WERI-Rb-1 (cell line): Measurements from ENCODE around the gene ST6GALNAC3.
"Not testable (repeated sequence)": the region's sequence is repeated elsewhere in the genome, so short reads cannot be mapped to it uniquely, and the experiment has no call there.

Experiments used
- DNase-seq: peaks from one replicate; pipeline ENCODE4 v3.0.0-alpha.2; 2020
- H3K27ac ChIP-seq: fragments of 250-450 bp; sonication (Bioruptor Pico); 2 replicates; pipeline ENCODE4 v1.5.1; 2020; ENCODE audit warnings: mild to moderate bottlenecking, moderate library complexity
- H3K27me3 ChIP-seq: fragments of 250-450 bp; sonication (Bioruptor Pico); 2 replicates; pipeline ENCODE4 v1.5.1; 2021; ENCODE audit warnings: mild to moderate bottlenecking, low read depth, moderate library complexity; ENCODE audit not compliant: insufficient read depth, severe bottlenecking
- H3K36me3 ChIP-seq: fragments of 250-450 bp; sonication (Bioruptor Pico); 2 replicates; pipeline ENCODE4 v1.5.1; 2020; ENCODE audit warnings: mild to moderate bottlenecking, moderate library complexity
- H3K4me3 ChIP-seq: 2 replicates; pipeline ENCODE4 v1.5.1; 2011; ENCODE audit warnings: low read depth, mild to moderate bottlenecking, control low read depth, low read length
- H3K9me3 ChIP-seq: fragments of 250-450 bp; sonication (Bioruptor Pico); 2 replicates; pipeline ENCODE4 v1.5.1; 2021; ENCODE audit warnings: mild to moderate bottlenecking, moderate library complexity; ENCODE audit not compliant: severe bottlenecking
- TF ChIP-seq, protein P1 (sequence below): IDR thresholded peaks from 2 replicates; pipeline ENCODE4 v1.5.1; 2011; ENCODE audit warnings: low read depth, mild to moderate bottlenecking, control low read depth, inconsistent platforms, low read length

ST6GALNAC3 gene

GRCh38 chr1:76122271-76122670, 47.7 kb downstream of the ST6GALNAC3 start:
- no peaks in the 10 kb centered on the region for H3K36me3 ChIP-seq
- H3K27ac ChIP-seq, result no peak overlapping the region
- no peak overlapping the region for H3K4me3 ChIP-seq
- TF ChIP-seq, protein P1, sequence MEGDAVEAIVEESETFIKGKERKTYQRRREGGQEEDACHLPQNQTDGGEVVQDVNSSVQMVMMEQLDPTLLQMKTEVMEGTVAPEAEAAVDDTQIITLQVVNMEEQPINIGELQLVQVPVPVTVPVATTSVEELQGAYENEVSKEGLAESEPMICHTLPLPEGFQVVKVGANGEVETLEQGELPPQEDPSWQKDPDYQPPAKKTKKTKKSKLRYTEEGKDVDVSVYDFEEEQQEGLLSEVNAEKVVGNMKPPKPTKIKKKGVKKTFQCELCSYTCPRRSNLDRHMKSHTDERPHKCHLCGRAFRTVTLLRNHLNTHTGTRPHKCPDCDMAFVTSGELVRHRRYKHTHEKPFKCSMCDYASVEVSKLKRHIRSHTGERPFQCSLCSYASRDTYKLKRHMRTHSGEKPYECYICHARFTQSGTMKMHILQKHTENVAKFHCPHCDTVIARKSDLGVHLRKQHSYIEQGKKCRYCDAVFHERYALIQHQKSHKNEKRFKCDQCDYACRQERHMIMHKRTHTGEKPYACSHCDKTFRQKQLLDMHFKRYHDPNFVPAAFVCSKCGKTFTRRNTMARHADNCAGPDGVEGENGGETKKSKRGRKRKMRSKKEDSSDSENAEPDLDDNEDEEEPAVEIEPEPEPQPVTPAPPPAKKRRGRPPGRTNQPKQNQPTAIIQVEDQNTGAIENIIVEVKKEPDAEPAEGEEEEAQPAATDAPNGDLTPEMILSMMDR, result no peak
- DNase-seq, result no peak
- H3K27me3 ChIP-seq, result no peaks in the 10 kb centered on the region
- H3K9me3 ChIP-seq, result no peaks in the 10 kb centered on the region

DNA sequence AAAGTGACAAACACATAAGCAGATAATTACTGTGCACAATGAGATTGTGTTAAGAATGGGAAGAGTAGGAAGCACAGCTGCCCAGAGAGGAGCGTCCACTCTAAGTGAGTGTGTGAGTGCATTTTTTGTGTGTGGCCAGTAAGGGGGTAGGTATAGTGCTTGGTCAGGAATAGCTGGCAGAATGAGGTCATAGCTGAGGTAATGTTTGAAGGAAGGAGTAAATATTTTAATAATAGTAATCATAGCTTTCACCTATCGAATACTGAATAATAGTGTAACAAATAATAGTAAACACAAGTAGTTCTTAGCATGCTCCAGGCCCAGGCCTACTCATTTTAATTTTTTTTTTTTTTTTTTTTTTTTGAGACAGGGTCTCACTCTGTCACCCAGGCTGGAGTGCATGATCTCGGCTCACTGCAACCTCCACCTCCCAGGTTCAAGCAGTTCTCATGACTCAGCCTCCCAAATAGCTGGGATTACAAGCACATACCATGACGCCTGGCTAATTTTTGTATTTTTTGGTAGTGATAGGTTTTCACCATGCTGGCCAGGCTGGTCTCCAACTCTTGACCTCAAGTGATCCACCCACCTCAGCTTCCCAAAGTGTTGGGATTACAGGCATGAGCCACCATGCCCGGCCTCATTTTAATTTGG, 49.0 kb downstream of the ST6GALNAC3 start:
- H3K36me3 ChIP-seq, DNase-seq, H3K4me3 ChIP-seq, H3K27me3 ChIP-seq, H3K27ac ChIP-seq, H3K9me3 ChIP-seq: not testable (repeated sequence)

GRCh38 chr1:76124196-76124595, 49.6 kb downstream of the ST6GALNAC3 start:
- no peak for DNase-seq
- no peaks in the 10 kb centered on the region for H3K9me3 ChIP-seq
- H3K4me3 ChIP-seq, result no peak overlapping the region
- TF ChIP-seq, protein P1, result no peak
- H3K27ac ChIP-seq, result no peak overlapping the region
- H3K36me3 ChIP-seq, result no peaks in the 10 kb centered on the region
- no peaks in the 10 kb centered on the region for H3K27me3 ChIP-seq

- no peak overlapping the region for H3K4me3 ChIP-seq
- TF ChIP-seq, protein P1, result no peak
- DNase-seq, result no peak
These were observed 51.1 kb downstream of the ST6GALNAC3 start for GRCh38 chr1:76125473-76126219.

DNA sequence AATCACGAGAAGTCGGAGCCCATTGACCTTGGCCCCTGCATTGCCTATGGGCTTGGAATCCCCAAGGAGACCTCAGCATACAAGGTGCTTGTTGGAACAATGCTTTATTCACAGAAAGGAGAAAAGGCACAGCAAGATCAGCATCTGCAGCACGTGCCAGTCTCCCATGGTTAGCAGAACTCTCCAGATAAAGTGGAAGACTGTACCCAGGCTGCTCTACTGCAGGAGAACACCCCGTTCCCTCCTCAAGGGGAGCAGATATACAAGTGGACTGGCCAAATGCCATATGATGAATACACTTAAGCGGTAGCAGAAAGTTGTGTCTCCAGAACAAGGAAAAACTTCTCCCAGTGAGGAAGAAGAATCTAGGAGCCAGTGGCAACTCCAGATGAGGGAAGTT, 53.5 kb downstream of the ST6GALNAC3 start:
- Histone ChIP-seq H3K27me3 (no peaks in the 10 kb centered on the region), H3K27ac (no peak overlapping the region), H3K36me3 (no peaks in the 10 kb centered on the region), H3K4me3 (no peak overlapping the region), H3K9me3 (no peaks in the 10 kb centered on the region)
- TF ChIP-seq, protein P1, result no peak
- DNase-seq, result no peak

More at GRCh38 chr1:76125473-76126219, 51.1 kb downstream of the ST6GALNAC3 start:
- Histone ChIP-seq H3K27ac (no peak overlapping the region), H3K27me3 (no peaks in the 10 kb centered on the region), H3K9me3 (no peaks in the 10 kb centered on the region), H3K36me3 (no peaks in the 10 kb centered on the region)

DNA sequence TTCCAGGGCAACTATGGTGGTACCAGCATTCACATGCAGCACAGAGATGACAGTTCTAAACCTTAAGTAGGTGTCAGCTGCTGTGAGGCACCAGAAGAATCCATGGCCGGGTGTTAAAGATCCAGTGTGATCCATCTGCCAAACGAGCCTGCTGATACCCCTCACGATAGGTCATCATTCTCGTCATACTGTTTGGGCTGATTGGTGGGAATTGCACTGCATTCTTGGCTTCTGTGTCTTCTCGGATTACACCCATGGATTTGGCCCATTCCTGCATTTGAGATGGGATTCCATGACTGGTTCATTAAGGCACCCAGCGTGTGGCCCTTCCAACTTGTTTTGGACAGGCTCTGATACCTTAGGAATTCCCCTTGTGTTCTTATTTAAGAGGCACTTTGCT, 55.2 kb downstream of the ST6GALNAC3 start:
- no peaks in the 10 kb centered on the region for H3K27me3 ChIP-seq
- TF ChIP-seq, protein P1, result no peak
- no peaks in the 10 kb centered on the region for H3K36me3 ChIP-seq
- no peak overlapping the region for H3K27ac ChIP-seq
- no peak for DNase-seq
- no peak overlapping the region for H3K4me3 ChIP-seq
- H3K9me3 ChIP-seq, result no peaks in the 10 kb centered on the region
